H54 (cell line): Measurements from ENCODE around the gene KRTAP10-6.
A peak's percentile ranks its signal among the peaks of the same experiment; 100 is the strongest.
"Not testable (repeated sequence)": the region's sequence is repeated elsewhere in the genome, so short reads cannot be mapped to it uniquely, and the experiment has no call there.

Experiments
- DNase-seq: peaks from one replicate; pipeline ENCODE4 v3.0.0; 2011; ENCODE audit warnings: low spot score, mixed read lengths; ENCODE audit not compliant: insufficient read length
- FAIRE-seq: peaks from 3 replicates; lab custom pipeline; 2011; peaks lifted over from hg19 to GRCh38; lab: Jason Lieb, UNC
- POLR2A ChIP-seq: IDR thresholded peaks from 2 replicates; pipeline ENCODE4 v1.6.1; 2011; ENCODE audit warnings: low read depth, mild to moderate bottlenecking, low read length

The KRTAP10-6 gene

DNA sequence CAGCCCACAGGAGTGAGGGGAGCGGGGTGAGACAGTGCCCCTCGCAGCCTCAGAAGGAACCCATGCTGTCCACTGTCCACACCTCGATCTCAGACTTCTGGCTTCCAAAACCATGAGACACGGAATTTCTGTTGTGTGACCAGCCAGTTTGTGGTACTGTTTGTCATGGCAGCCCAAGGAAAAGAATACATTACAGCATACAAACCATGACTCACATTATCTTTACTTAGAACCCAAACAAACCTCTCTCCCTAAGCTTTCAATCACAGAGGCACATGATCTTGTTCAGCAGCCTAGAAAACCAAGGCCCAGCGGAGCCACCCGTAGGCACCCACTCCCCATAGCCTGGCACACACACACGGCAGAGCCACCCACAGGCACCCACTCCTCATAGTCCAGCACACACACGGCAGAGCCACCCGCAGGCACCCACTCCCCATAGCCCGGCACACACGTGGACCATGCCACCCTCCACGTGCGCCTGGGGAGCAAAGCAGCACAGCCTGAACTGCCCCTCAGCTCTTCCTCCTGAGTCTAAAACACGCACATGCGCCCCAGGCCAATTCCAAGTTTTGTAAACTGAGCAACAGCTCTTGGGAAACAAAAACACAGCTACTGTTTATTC is 19.2 kb downstream of the KRTAP10-6 start:
- DNase-seq (peak; percentile 31), FAIRE-seq (no peak)
- no peak for TF ChIP-seq POLR2A

- DNase-seq = no peak
- FAIRE-seq = no peak
- no peak for TF ChIP-seq POLR2A
Observed at GRCh38 chr21:44571844-44572782, 20.2 kb downstream of the KRTAP10-6 start.

GRCh38 chr21:44571296-44571695 is 21.0 kb downstream of the KRTAP10-6 start:
- DNase-seq (no peak), FAIRE-seq (no peak)
- no peak for TF ChIP-seq POLR2A

DNA sequence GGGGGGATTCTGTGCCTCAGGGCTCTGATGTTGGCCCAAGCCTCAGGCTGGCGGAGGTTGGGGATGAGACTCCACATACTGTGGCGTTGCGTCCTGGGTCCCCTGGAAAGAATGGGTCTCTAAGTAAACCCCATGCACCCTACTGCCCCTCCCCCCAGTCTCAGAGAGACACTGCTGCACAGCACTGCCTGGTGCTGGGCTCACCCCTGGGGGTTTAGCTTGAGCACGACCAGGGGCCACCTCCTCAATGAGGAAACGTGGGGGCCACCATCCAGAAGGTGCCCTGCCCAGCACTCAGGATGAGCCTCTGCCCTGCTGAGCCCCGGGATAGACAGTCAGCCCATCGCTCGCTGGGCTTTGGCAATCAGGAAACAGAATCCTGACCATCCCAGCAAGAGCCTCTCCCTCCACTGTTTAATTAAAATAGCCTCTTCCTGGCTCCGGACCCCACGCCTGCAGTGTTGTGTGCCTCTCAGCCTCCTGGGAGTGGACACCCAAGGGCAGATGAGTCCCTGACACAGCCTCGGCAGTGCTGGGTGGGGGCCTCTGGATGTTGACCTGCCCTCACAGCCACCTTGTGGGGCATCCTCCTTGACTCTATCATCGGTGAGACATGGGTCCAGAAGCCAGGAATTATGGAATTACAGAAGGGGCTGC is 22.3 kb downstream of the KRTAP10-6 start:
- no peak for TF ChIP-seq POLR2A
- DNase-seq (no peak), FAIRE-seq (no peak)

- FAIRE-seq (no peak), DNase-seq (no peak)
- TF ChIP-seq POLR2A = no peak
Observed at GRCh38 chr21:44568667-44569556, 23.4 kb downstream of the KRTAP10-6 start.

DNA sequence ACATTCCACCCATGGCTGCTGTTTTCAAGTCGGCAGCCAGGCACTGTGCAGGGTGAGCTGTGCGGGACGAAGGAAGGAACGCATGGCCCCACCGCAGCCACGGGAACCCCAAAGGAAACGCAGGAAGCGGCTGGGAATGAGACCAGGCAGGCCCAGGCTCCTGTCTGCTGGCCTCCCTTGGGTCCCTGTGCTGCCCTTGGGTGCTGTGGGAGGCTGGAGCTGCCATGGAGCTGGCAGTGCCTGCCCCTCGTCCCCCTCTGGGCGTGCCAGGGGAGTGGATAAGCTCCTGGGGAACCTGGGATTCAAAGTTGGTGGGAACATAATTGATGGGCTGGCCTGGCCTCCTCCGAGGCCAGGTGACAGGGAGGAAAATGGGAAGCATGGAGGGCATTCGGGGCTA is 24.0 kb downstream of the KRTAP10-6 start:
- no peak for TF ChIP-seq POLR2A
- no peak for DNase-seq
- FAIRE-seq = no peak

DNA sequence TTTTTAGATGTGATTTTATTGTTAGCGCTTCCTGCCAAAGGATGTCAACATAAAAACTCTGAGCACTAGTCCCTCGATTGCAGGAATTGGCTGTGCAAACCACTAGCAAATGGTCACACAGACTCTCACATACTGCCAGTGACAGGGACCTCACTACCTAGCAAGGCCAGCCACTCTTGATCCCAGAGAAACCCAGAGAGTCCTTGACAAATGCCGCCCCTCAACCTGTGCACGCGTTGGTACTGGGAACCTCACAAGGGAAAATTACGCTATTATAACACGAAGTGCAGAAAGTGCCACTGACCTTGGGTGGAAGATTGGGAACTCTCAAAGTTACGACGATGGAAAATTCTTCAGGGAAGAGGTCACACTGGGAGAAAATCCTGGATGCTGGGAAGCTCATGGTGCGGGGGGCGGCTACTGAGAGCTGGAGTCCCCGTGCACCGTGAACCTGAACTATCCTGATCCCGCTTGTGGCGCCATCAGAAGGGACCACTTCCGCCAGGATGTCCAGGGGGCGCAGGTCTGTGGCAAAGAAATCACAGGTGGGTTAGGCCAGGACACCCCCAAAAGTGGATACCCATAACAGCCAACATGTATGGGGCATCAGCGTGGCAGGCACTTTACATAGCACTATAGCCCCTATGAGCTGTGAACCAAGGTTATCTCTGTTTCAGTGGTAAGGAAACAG is 24.7 kb downstream of the KRTAP10-6 start:
- no peak for TF ChIP-seq POLR2A
- no peak for DNase-seq
- FAIRE-seq = no peak

DNA sequence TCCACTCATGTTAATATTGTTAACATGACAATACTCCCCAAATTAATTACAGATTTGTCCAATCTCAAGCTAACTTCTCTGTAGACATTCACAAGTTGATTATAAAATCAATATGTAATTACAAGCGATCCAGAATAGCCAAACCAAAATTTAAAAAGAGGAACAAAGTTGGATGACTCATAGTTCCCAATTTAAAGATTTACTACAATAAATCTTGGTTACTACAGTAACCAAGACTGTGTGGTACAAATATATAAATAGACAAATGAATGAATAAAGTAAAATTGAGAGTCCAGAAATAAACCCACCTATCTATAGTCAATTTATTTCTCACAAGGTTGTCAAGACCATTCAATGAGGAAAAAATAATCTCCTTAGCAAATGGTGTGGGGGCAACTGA is 25.9 kb downstream of the KRTAP10-6 start:
- no peak for TF ChIP-seq POLR2A
- FAIRE-seq (no peak), DNase-seq (no peak)

GRCh38 chr21:44564886-44565598 is 27.3 kb downstream of the KRTAP10-6 start:
- DNase-seq (no peak), FAIRE-seq (no peak)
- no peak for TF ChIP-seq POLR2A

GRCh38 chr21:44564099-44564498 is 28.2 kb downstream of the KRTAP10-6 start:
- no peak for DNase-seq
- no peak for TF ChIP-seq POLR2A
- FAIRE-seq = no peak

GRCh38 chr21:44558695-44559094 is 33.6 kb downstream of the KRTAP10-6 start, which contains the start of gene KRTAP10-3:
Gene KRTAP10-3 (minus strand): TSS chr21:44558795. CDS start chr21:44558715, 80 bp downstream.
- FAIRE-seq = no peak
- no peak for TF ChIP-seq POLR2A
- DNase-seq = no peak

DNA sequence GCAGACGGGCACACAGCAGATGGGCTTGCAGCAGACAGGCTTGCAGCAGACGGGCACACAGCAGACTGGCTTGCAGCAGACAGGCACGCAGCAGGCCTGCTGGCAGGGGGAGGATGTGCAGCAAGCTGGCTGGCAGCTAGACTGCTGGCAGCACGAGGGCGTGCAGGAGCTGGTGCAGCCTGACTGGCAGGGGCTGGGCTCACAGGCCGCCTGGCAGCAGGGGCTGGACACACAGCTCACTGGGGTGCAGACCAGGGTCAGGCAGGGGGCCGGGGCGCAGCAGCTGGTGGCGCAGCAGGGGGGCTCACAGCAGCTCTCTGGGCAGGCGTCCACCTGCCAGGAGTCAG is 34.0 kb downstream of the KRTAP10-6 start:
- FAIRE-seq, DNase-seq: not testable (repeated sequence)
